Measurements from ENCODE around the gene SND1. TPM values are rescaled to one million over a fixed set of nuclear protein-coding genes. Genes with fewer than 3 reads are reported as not detected.

Gene SND1
- polyA plus RNA-seq, 3 donors: 46.5 to 97.3 (median 79.8) TPM

DNA sequence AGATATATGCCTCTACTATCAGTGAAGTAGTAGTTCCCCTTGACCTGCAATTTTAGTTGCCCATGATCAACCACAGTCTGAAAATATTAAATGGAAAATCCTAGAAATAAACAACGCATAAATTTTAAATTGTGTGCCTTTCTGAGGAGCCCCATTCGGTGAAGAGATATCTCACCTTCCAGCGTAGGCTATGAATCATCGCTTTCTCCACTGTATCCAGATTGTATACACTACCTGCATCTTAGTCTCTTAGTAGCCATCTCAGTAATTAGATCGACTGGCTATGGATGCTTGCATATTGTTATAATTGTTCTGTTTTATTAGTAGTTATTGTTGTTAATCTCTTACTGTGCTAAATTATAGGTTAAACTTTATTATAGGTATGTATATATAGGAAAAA lies 227.9 kb downstream of the SND1 start:
- no peak overlapping the region for H3K27ac Mint-ChIP-seq
- H3K9me3 ChIP-seq (replicated peaks in 1 of 2; ENCODE audit: control insufficient read depth in 1 of 2, insufficient read depth in 1 of 2, low read length in 2 of 2): no peaks in the 10 kb centered on the region
- no peak overlapping the region for H3K9ac ChIP-seq (ENCODE audit: insufficient read depth, low read length, poor library complexity, severe bottlenecking)
- H3K4me2 ChIP-seq (replicated peaks; ENCODE audit: extremely low read depth, low read length, poor library complexity, severe bottlenecking): no peak overlapping the region
- intact Hi-C loops (cut with micrococcal nuclease): loop anchor here in 1 of 2 donors (10.0 kb wide), 1 partner anchor 65 kb away; no protein-coding TSS in a partner anchor
- peaks cover 34% of the 10 kb centered on the region in 2 donors for H3K4me1 ChIP-seq (ENCODE audit: control insufficient read depth in 1 of 2, insufficient read depth in 2 of 2, low read length in 2 of 2)
- no peak overlapping the region for H3K4me3 Mint-ChIP-seq
- no peak for DNase-seq
- H3K4me1 Mint-ChIP-seq: peaks cover 8% of the 10 kb centered on the region
- no peak overlapping the region for H3K27ac ChIP-seq (ENCODE audit: low read depth in 1 of 2, low read length in 2 of 2)
- H3K36me3 ChIP-seq (replicated peaks in 1 of 2; ENCODE audit: control insufficient read depth in 1 of 2, insufficient read depth in 2 of 2, low read length in 2 of 2): no peaks in the 10 kb centered on the region
- H4K20me1 ChIP-seq (ENCODE audit: insufficient read depth, low read length): peaks cover 71% of the 10 kb centered on the region
- H3K79me2 ChIP-seq (ENCODE audit: insufficient read depth, low read length): peaks cover 61% of the 10 kb centered on the region
- no peak overlapping the region for H2AFZ ChIP-seq (ENCODE audit: insufficient read depth, low read depth, low read length, poor library complexity, severe bottlenecking)
- H3K27me3 ChIP-seq (ENCODE audit: control insufficient read depth in 2 of 2, insufficient read depth in 2 of 2, low read length in 2 of 2): no peaks in the 10 kb centered on the region
- TF ChIP-seq, protein P1, sequence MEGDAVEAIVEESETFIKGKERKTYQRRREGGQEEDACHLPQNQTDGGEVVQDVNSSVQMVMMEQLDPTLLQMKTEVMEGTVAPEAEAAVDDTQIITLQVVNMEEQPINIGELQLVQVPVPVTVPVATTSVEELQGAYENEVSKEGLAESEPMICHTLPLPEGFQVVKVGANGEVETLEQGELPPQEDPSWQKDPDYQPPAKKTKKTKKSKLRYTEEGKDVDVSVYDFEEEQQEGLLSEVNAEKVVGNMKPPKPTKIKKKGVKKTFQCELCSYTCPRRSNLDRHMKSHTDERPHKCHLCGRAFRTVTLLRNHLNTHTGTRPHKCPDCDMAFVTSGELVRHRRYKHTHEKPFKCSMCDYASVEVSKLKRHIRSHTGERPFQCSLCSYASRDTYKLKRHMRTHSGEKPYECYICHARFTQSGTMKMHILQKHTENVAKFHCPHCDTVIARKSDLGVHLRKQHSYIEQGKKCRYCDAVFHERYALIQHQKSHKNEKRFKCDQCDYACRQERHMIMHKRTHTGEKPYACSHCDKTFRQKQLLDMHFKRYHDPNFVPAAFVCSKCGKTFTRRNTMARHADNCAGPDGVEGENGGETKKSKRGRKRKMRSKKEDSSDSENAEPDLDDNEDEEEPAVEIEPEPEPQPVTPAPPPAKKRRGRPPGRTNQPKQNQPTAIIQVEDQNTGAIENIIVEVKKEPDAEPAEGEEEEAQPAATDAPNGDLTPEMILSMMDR (IDR thresholded peaks at IDR 0.05): no peak
- peaks cover 7 to 9% of the 10 kb centered on the region in 2 donors for H3K36me3 Mint-ChIP-seq
- no peak overlapping the region for H3K4me3 ChIP-seq (replicated peaks in 1 of 3; ENCODE audit: low read depth in 2 of 3, low read length in 3 of 3)
- no peaks in the 10 kb centered on the region for H3K9me3 Mint-ChIP-seq
- H3K27me3 Mint-ChIP-seq (ENCODE audit: low read depth in 3 of 3): peaks cover 0 to 2% (median 0%) of the 10 kb centered on the region in 3 donors
- WGBS (ENCODE audit: insufficient coverage): 80% methylated on average over 1 of the region's 5 CpGs

DNA sequence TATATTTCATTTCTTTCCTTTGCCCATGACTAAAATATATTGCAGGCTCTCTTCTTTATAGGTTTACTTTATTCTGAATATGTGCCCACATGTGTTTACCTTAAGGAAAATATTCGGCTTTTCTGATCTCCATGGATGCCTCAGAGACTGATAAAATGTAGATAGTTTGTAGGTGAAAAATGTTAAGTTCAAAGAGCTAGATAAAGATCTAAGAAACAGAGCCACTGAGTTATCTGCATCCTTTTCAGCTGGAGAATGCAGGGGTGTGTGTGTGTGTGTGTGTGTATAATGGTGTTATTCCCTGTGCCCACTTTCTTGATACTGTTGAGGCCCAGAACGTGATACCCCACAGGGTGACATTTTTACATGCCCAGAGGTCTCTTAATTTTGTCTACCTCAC lies 228.5 kb downstream of the SND1 start:
- peaks cover 72% of the 10 kb centered on the region for H4K20me1 ChIP-seq (ENCODE audit: insufficient read depth, low read length)
- Mint-ChIP-seq H3K27ac (no peak overlapping the region), H3K27me3 (ENCODE audit: low read depth in 3 of 3) (peaks cover 0 to 2% (median 0%) of the 10 kb centered on the region in 3 donors), H3K4me1 (peaks cover 7% of the 10 kb centered on the region), H3K4me3 (no peak overlapping the region), H3K9me3 (no peaks in the 10 kb centered on the region), H3K36me3 (peaks cover 7 to 9% of the 10 kb centered on the region in 2 donors)
- H2AFZ ChIP-seq (ENCODE audit: insufficient read depth, low read depth, low read length, poor library complexity, severe bottlenecking): no peak overlapping the region
- no peak overlapping the region for H3K9ac ChIP-seq (ENCODE audit: insufficient read depth, low read length, poor library complexity, severe bottlenecking)
- H3K27me3 ChIP-seq (ENCODE audit: control insufficient read depth in 2 of 2, insufficient read depth in 2 of 2, low read length in 2 of 2): no peaks in the 10 kb centered on the region
- H3K4me1 ChIP-seq (ENCODE audit: control insufficient read depth in 1 of 2, insufficient read depth in 2 of 2, low read length in 2 of 2): peaks cover 30 to 31% of the 10 kb centered on the region in 2 donors
- intact Hi-C loops (cut with micrococcal nuclease): no loop called here
- 71% methylated on average over 1 of the region's 2 CpGs for WGBS (ENCODE audit: insufficient coverage)
- H3K79me2 ChIP-seq (ENCODE audit: insufficient read depth, low read length): peaks cover 56% of the 10 kb centered on the region
- DNase-seq: no peak
- no peak overlapping the region for H3K4me2 ChIP-seq (replicated peaks; ENCODE audit: extremely low read depth, low read length, poor library complexity, severe bottlenecking)
- TF ChIP-seq, protein P1 (IDR thresholded peaks at IDR 0.05): no peak
- H3K27ac ChIP-seq (ENCODE audit: low read depth in 1 of 2, low read length in 2 of 2): no peak overlapping the region
- no peaks in the 10 kb centered on the region for H3K36me3 ChIP-seq (replicated peaks in 1 of 2; ENCODE audit: control insufficient read depth in 1 of 2, insufficient read depth in 2 of 2, low read length in 2 of 2)
- H3K9me3 ChIP-seq (replicated peaks in 1 of 2; ENCODE audit: control insufficient read depth in 1 of 2, insufficient read depth in 1 of 2, low read length in 2 of 2): no peaks in the 10 kb centered on the region
- no peak overlapping the region for H3K4me3 ChIP-seq (replicated peaks in 1 of 3; ENCODE audit: low read depth in 2 of 3, low read length in 3 of 3)

Data from CD14-positive monocyte (primary cell).